Neural cell (in vitro differentiated cells): ENCODE measurements around the gene GPC5. TPM values are rescaled to one million over a fixed set of nuclear protein-coding genes. Genes with fewer than 3 reads are reported as not detected.

Experiments used
- H2AFZ ChIP-seq: fragments of 200-600, 300-800 bp; sonication (generic), shearing (Covaris generic); 2 replicates; pipeline ENCODE4 v1.6.0; 2014; ENCODE audit warnings: low read depth, mild to moderate bottlenecking, antibody characterized with exemption, low read length, moderate library complexity
- H3F3A ChIP-seq: fragments of 200-600 bp; shearing (Covaris generic); 2 replicates; pipeline ENCODE4 v1.6.1; 2016; ENCODE audit warnings: mild to moderate bottlenecking, moderate library complexity, mixed read lengths, antibody characterized with exemption, low read length; ENCODE audit not compliant: insufficient read depth, poor library complexity, severe bottlenecking
- H3K27ac ChIP-seq: fragments of 200-600, 300-800 bp; sonication (generic), shearing (Covaris generic); 2 replicates; pipeline ENCODE4 v1.5.1; 2014; ENCODE audit warnings: mild to moderate bottlenecking, low read length, moderate library complexity
- H3K27me3 ChIP-seq: fragments of 300-800, 200-600 bp; sonication (generic), shearing (Covaris generic); 2 replicates; pipeline ENCODE4 v1.6.0; 2014; ENCODE audit warnings: mild to moderate bottlenecking, low read depth, low read length, moderate library complexity; ENCODE audit not compliant: insufficient read depth
- H3K36me3 ChIP-seq: fragments of 300-800, 200-600 bp; sonication (generic), shearing (Covaris generic); 2 replicates; pipeline ENCODE4 v1.5.1; 2014; ENCODE audit warnings: mild to moderate bottlenecking, antibody characterized with exemption, low read length, moderate library complexity; ENCODE audit not compliant: insufficient read depth
- H3K4me2 ChIP-seq: fragments of 300-800, 200-600 bp; sonication (generic), shearing (Covaris generic); 2 replicates; pipeline ENCODE4 v1.6.0; 2014; ENCODE audit warnings: mild to moderate bottlenecking, low read length
- H3K4me3 ChIP-seq: fragments of 300-800, 200-600 bp; sonication (generic), shearing (Covaris generic); 2 replicates; pipeline ENCODE4 v1.5.1; 2014; ENCODE audit warnings: mild to moderate bottlenecking, low read length, moderate library complexity
- H3K79me2 ChIP-seq: fragments of 200-600 bp; shearing (Covaris generic); replicated peaks from 2 replicates; pipeline ENCODE4 v1.6.0; 2014; ENCODE audit warnings: mild to moderate bottlenecking, low read length, moderate library complexity; ENCODE audit not compliant: insufficient read depth
- H3K9ac ChIP-seq: fragments of 300-800, 200-600 bp; sonication (generic), shearing (Covaris generic); 2 replicates; pipeline ENCODE4 v1.6.1; 2016; ENCODE audit warnings: mild to moderate bottlenecking, low read length, mixed read lengths
- H3K9me2 ChIP-seq: fragments of 200-600 bp; shearing (Covaris generic); 2 replicates; pipeline ENCODE4 v1.6.1; 2016; ENCODE audit warnings: mild to moderate bottlenecking, low read length, mixed read lengths; ENCODE audit not compliant: insufficient read depth
- H3K9me3 ChIP-seq: fragments of 200-600, 300-800 bp; sonication (generic), shearing (Covaris generic); 2 replicates; pipeline ENCODE4 v1.6.1; 2016; ENCODE audit warnings: mild to moderate bottlenecking, mixed run types, low read length, moderate library complexity, mixed read lengths
- H4K20me1 ChIP-seq: fragments of 200-600 bp; shearing (Covaris generic); 2 replicates; pipeline ENCODE4 v1.6.1; 2016; ENCODE audit warnings: mild to moderate bottlenecking, mixed run types; ENCODE audit not compliant: insufficient read depth
- EP300 ChIP-seq: fragments of 450-650 bp; conservative IDR thresholded peaks from 2 replicates; pipeline ENCODE4 v1.6.1; 2014; ENCODE audit warnings: antibody characterized with exemption, mild to moderate bottlenecking, moderate library complexity; ENCODE audit not compliant: poor library complexity, severe bottlenecking
- EZH2 ChIP-seq: fragments of 200-600, 300-800 bp; shearing (Covaris generic), sonication (generic); IDR thresholded peaks from 2 replicates; pipeline ENCODE4 v1.6.1; 2014; ENCODE audit warnings: antibody characterized with exemption, low read length, borderline replicate concordance, mild to moderate bottlenecking; ENCODE audit not compliant: insufficient read depth, poor library complexity, severe bottlenecking
- MXI1 ChIP-seq: fragments of 450-650 bp; conservative IDR thresholded peaks from 2 replicates; pipeline ENCODE4 v1.6.1; 2014; ENCODE audit warnings: antibody characterized with exemption, mild to moderate bottlenecking; ENCODE audit not compliant: poor library complexity, severe bottlenecking
- POLR2AphosphoS5 ChIP-seq: IDR thresholded peaks from 2 replicates; pipeline ENCODE4 v1.6.1; 2012
- RAD21 ChIP-seq: fragments of 450-650 bp; conservative IDR thresholded peaks from 2 replicates; pipeline ENCODE4 v1.6.1; 2014; ENCODE audit warnings: antibody characterized with exemption, mild to moderate bottlenecking, moderate library complexity
- SMC3 ChIP-seq: fragments of 450-650 bp; conservative IDR thresholded peaks from 2 replicates; pipeline ENCODE4 v1.6.1; 2014; ENCODE audit warnings: antibody characterized with exemption, mild to moderate bottlenecking, moderate library complexity; ENCODE audit not compliant: poor library complexity
- TAF1 ChIP-seq: IDR thresholded peaks from 2 replicates; pipeline ENCODE4 v1.6.1; 2012; ENCODE audit warnings: low read depth
- polyA plus RNA-seq: library from polyadenylated mRNA; depleted of rRNA; stranded (reverse); fragments of >200 nt; gene quantifications from 2 replicates; pipeline ENCODE4 v1.2.3, GENCODE V29; 2014
- TF ChIP-seq, protein P1 (sequence below): IDR thresholded peaks from 2 replicates; pipeline ENCODE4 v1.6.1; 2012; ENCODE audit warnings: borderline replicate concordance
- TF ChIP-seq, protein P2 (sequence below): fragments of 450-650 bp; IDR thresholded peaks from 2 replicates; pipeline ENCODE4 v1.5.1; 2014; ENCODE audit warnings: antibody characterized with exemption, mild to moderate bottlenecking, moderate library complexity; ENCODE audit not compliant: poor library complexity, severe bottlenecking

Gene GPC5
- polyA plus RNA-seq, 1 donor from 2014 or later: 5.0 TPM

DNA sequence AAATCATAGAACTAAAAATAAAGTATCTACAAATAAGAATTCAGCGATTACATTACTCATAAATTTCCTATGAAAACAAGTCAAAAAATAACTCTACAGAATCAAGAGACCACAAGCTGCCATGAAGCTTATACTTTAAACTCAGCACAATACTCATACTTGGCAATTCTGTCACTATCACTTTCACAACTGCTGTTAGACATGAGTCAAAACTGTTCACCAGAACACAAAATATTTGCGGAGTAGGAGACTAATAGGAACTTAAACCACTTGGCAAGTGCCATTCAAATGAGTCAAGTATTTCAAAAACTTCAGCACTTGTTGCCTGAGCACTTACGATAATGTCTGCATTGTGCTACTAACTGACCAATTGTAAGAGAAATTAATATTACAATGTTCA, 1440.4 kb downstream of the GPC5 start:
- no peak for TF ChIP-seq SMC3
- TF ChIP-seq RAD21: no peak
- no peak for TF ChIP-seq POLR2AphosphoS5
- no peak for TF ChIP-seq EZH2
- TF ChIP-seq TAF1: no peak
- TF ChIP-seq, protein P1, sequence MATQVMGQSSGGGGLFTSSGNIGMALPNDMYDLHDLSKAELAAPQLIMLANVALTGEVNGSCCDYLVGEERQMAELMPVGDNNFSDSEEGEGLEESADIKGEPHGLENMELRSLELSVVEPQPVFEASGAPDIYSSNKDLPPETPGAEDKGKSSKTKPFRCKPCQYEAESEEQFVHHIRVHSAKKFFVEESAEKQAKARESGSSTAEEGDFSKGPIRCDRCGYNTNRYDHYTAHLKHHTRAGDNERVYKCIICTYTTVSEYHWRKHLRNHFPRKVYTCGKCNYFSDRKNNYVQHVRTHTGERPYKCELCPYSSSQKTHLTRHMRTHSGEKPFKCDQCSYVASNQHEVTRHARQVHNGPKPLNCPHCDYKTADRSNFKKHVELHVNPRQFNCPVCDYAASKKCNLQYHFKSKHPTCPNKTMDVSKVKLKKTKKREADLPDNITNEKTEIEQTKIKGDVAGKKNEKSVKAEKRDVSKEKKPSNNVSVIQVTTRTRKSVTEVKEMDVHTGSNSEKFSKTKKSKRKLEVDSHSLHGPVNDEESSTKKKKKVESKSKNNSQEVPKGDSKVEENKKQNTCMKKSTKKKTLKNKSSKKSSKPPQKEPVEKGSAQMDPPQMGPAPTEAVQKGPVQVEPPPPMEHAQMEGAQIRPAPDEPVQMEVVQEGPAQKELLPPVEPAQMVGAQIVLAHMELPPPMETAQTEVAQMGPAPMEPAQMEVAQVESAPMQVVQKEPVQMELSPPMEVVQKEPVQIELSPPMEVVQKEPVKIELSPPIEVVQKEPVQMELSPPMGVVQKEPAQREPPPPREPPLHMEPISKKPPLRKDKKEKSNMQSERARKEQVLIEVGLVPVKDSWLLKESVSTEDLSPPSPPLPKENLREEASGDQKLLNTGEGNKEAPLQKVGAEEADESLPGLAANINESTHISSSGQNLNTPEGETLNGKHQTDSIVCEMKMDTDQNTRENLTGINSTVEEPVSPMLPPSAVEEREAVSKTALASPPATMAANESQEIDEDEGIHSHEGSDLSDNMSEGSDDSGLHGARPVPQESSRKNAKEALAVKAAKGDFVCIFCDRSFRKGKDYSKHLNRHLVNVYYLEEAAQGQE: no peak
- TF ChIP-seq EP300: no peak
- TF ChIP-seq, protein P2, sequence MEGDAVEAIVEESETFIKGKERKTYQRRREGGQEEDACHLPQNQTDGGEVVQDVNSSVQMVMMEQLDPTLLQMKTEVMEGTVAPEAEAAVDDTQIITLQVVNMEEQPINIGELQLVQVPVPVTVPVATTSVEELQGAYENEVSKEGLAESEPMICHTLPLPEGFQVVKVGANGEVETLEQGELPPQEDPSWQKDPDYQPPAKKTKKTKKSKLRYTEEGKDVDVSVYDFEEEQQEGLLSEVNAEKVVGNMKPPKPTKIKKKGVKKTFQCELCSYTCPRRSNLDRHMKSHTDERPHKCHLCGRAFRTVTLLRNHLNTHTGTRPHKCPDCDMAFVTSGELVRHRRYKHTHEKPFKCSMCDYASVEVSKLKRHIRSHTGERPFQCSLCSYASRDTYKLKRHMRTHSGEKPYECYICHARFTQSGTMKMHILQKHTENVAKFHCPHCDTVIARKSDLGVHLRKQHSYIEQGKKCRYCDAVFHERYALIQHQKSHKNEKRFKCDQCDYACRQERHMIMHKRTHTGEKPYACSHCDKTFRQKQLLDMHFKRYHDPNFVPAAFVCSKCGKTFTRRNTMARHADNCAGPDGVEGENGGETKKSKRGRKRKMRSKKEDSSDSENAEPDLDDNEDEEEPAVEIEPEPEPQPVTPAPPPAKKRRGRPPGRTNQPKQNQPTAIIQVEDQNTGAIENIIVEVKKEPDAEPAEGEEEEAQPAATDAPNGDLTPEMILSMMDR: no peak
- no peak for TF ChIP-seq MXI1
- Histone ChIP-seq H3K27ac (no peak overlapping the region), H3K9me3 (no peaks in the 10 kb centered on the region), H3K4me2 (no peak overlapping the region), H3K36me3 (no peaks in the 10 kb centered on the region), H3K27me3 (no peaks in the 10 kb centered on the region), H3K9ac (no peak overlapping the region), H2AFZ (no peak overlapping the region), H4K20me1 (no peaks in the 10 kb centered on the region), H3F3A (no peaks in the 10 kb centered on the region), H3K4me3 (no peak overlapping the region), H3K9me2 (no peaks in the 10 kb centered on the region), H3K79me2 (no peaks in the 10 kb centered on the region)

DNA sequence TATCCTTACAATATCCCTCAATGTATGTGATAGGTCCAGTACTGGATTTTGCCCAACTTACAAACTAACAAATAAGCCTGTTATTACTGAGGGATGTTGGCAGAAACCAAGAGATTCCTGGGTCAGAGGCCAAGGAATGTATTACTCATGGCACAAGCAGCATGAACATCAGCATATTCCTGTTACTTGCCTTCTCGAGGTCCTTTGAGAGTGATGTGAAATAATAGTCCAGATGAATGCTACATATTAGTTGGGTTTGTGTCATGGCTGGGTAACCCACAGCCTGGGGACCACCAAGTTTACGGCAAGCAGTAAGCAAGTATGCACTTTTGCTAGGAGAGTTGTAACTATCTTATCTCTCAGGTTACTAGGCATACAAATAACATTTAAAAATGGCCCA, 1443.7 kb downstream of the GPC5 start:
- Histone ChIP-seq H3K9ac (no peak overlapping the region), H3K4me2 (no peak overlapping the region), H3K36me3 (no peaks in the 10 kb centered on the region), H3F3A (no peaks in the 10 kb centered on the region), H3K9me3 (no peaks in the 10 kb centered on the region), H2AFZ (no peak overlapping the region), H4K20me1 (no peaks in the 10 kb centered on the region), H3K27ac (no peak overlapping the region), H3K4me3 (no peak overlapping the region), H3K27me3 (no peaks in the 10 kb centered on the region), H3K9me2 (no peaks in the 10 kb centered on the region), H3K79me2 (no peaks in the 10 kb centered on the region)
- TF ChIP-seq, protein P1: no peak
- TF ChIP-seq MXI1 (no peak), EZH2 (no peak), TAF1 (no peak), RAD21 (no peak), SMC3 (no peak), EP300 (no peak), POLR2AphosphoS5 (no peak)
- TF ChIP-seq, protein P2: no peak
